Astrocyte of the spinal cord (primary cell): ENCODE results near the gene TNFRSF13B.
"Not testable (repeated sequence)": the region's sequence is repeated elsewhere in the genome, so short reads cannot be mapped to it uniquely, and the experiment has no call there.

Experiments
- DNase-seq: peaks from one replicate; pipeline ENCODE4 v3.0.0; 2011; ENCODE audit warnings: low read depth, low spot score
- H3K4me3 ChIP-seq: 2 replicates; pipeline ENCODE4 v1.5.1; 2011; ENCODE audit warnings: low read depth, mild to moderate bottlenecking, low read length, moderate library complexity
- CTCF ChIP-seq: IDR thresholded peaks from 2 replicates; pipeline ENCODE4 v1.5.1; 2012; ENCODE audit warnings: low read depth, mild to moderate bottlenecking, low read length, inconsistent platforms
- in situ Hi-C: cut with HindIII; loops from 2 replicates; pipeline ENCODE4 v1.10.0; 2017; ENCODE audit warnings: low sequenced_read_pairs

The TNFRSF13B gene

GRCh38 chr17:17018021-17018441 lies 46.1 kb upstream of the TNFRSF13B start:
- no peak for TF ChIP-seq CTCF
- in situ Hi-C loops, result no loop called here
- no peak for DNase-seq
- no peak overlapping the region for H3K4me3 ChIP-seq

DNA sequence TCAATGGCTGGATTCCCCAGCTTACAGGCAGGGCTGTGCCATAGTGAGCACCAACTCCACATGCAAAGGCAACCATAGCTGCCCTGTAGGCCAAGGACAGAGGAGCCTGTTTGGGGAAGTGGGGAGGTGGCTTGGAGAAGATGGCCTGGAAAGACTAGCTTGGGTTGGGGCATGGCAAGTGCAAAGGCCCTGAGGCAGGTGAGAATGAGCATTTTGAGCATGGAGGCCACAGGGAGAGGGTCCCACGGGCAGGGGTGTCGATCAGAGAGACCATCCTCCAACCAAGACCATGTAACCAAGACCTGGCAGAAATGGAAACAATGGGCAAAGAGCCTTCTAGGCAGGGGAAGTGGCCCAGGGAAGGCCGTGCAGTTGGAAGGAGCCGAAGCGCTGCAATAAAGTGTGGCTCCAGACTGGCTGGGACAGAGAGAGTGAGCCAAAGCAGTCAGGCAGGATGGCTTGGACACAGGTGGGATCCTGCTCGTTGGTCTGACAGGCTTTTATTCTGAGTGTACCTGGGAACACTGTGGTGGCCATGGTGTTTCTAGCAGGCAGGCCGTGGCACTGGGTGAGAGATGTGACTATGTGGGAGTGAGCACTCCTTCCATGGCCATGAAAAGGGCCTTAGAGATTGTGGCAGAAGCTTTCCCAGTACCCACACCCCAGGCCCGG lies 45.6 kb upstream of the TNFRSF13B start:
- in situ Hi-C loops, result no loop called here

DNA sequence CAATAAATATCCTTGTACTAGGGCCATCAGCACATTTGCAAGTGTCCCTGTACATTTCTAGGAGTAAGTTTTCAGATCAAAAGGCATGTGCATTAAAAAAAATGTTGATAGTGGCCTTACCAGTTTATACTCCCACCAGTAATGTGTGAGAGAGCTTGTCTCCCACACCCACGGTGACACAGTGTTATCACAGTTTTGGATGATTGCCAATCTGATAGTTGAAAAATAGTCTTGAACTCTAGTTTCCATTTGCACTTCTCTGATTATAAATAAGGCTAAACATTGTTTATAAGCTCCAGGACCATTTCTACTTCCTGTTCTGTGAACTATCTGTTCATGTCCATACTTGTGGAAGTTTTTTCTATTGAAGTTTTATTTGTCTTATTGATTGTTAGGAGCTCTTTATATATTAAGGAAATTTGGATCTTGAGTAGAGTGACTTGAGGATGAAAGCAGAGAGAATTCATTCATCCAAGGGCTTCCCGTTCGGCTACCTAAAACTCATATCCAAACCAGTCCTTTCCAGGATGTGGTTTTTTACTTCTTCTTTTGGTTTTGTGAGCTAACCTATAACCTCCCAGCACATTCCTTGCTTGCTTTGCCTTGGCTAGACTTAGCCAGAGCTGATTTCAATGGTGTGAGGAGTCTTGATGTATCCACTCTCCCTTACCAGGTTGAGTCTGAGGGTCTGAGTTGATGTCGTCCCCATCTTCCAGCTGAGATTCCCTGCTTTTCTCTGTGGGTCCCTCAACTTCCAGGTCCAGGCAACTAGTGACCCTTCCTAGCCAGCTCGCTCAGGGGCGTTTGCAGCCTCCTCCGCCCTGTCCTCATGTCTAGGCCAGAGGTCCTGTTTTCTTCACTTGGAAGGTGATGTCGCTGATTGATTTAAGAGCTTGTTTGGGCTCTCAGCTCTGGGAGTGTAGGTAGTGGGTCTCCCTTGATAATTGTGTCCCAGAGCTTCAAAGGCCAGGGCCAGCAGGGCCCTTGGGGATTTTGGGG lies 44.6 kb upstream of the TNFRSF13B start:
- in situ Hi-C loops, H3K4me3 ChIP-seq, DNase-seq: not testable (repeated sequence)

More for the DNA sequence above, 45.6 kb upstream of the TNFRSF13B start:
- H3K4me3 ChIP-seq, result no peak overlapping the region
- no peak for TF ChIP-seq CTCF
- no peak for DNase-seq

DNA sequence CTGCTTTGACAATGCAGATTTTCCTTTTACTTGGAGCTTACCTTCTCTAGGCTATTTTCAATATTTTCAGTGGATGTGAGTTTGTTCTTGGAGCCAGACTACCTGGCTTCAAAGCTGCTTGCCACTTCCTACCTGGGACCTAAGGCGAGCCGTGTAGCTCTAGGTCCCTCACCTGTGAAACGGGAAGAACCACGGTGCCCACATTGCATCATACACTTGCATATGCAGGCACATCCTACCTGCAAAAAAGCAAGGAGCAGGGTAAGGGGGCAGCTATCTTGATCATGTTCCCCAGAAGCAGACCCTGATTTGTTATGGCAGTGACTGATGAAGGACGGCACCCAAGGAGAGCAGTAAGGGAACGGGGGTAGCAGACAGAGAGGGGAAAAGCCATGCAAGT lies 43.3 kb upstream of the TNFRSF13B start:
- H3K4me3 ChIP-seq, result no peak overlapping the region
- no peak for DNase-seq
- in situ Hi-C loops, result no loop called here
- no peak for TF ChIP-seq CTCF

GRCh38 chr17:17014748-17015124 lies 42.8 kb upstream of the TNFRSF13B start:
- in situ Hi-C loops, H3K4me3 ChIP-seq: not testable (repeated sequence)
- peak; percentile 44 for DNase-seq

GRCh38 chr17:17013828-17014747 lies 42.2 kb upstream of the TNFRSF13B start:
- in situ Hi-C loops, DNase-seq, H3K4me3 ChIP-seq: not testable (repeated sequence)

- peak; percentile 84 for DNase-seq
- in situ Hi-C loops, result not testable (repeated sequence)
Measured at GRCh38 chr17:17011043-17011907, 39.4 kb upstream of the TNFRSF13B start.

GRCh38 chr17:17010545-17011034 lies 38.7 kb upstream of the TNFRSF13B start:
- H3K4me3 ChIP-seq, in situ Hi-C loops, DNase-seq: not testable (repeated sequence)

More at GRCh38 chr17:17011043-17011907, 39.4 kb upstream of the TNFRSF13B start:
- not testable (repeated sequence) for H3K4me3 ChIP-seq

- DNase-seq, in situ Hi-C loops, H3K4me3 ChIP-seq: not testable (repeated sequence)
Measured at GRCh38 chr17:17009972-17010371, 38.1 kb upstream of the TNFRSF13B start.

- in situ Hi-C loops, DNase-seq, H3K4me3 ChIP-seq: not testable (repeated sequence)
Measured at GRCh38 chr17:17008621-17009397, 36.9 kb upstream of the TNFRSF13B start.

DNA sequence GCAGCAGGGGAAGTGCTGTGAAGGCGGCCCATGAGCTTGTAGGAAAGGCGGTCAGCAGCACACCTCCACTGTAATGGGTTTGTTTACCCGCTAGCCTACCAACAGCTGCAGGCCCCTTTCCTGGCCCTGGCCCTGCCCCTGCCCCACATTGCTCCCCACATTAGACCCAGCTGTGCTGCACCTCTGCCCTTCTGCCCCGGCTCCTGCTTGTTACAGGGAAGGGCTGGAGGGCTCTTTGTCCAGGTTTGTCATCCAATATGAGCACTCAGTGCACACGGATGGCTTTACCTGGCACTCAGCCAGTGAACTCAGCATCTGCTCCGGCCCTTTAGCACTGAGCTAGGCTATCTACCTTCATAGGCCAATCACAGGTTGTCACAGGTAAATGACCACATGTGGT lies 36.0 kb upstream of the TNFRSF13B start:
- DNase-seq, H3K4me3 ChIP-seq, in situ Hi-C loops: not testable (repeated sequence)
